GM23338 (cell line): ENCODE results near the gene CEP57. TPM values are rescaled to one million over a fixed set of nuclear protein-coding genes. Genes with fewer than 3 reads are reported as not detected.

Source experiments
- ATAC-seq: fragments of 200-7000 bp; cut with Tn5 transposase; 3 replicates; pipeline ENCODE4 v1.9.1; 2020
- DNase-seq: peaks from one replicate; pipeline ENCODE4 v3.0.0-alpha.2; 2015; ENCODE audit warnings: low spot score
- H2AFZ ChIP-seq: fragments of 200-600 bp; sonication (generic); 2 replicates; pipeline ENCODE4 v1.8.0; 2016; ENCODE audit warnings: antibody characterized with exemption, mild to moderate bottlenecking, moderate library complexity
- H3F3A ChIP-seq: fragments of 200-600 bp; sonication (generic); replicated peaks from 2 replicates; pipeline ENCODE4 v1.8.0; 2017; ENCODE audit warnings: antibody characterized with exemption, mixed run types, low read depth
- H3K27ac ChIP-seq: fragments of 200-600 bp; sonication (generic); 2 replicates; pipeline ENCODE4 v1.6.1; 2016; ENCODE audit warnings: low read depth
- H3K27me3 ChIP-seq: fragments of 200-600 bp; sonication (generic); 2 replicates; pipeline ENCODE4 v1.8.0; 2016; ENCODE audit warnings: mild to moderate bottlenecking, mixed run types, moderate library complexity; ENCODE audit not compliant: insufficient read depth
- H3K36me3 ChIP-seq: fragments of 200-600 bp; sonication (generic); 2 replicates; pipeline ENCODE4 v1.8.0; 2016; ENCODE audit warnings: mild to moderate bottlenecking; ENCODE audit not compliant: insufficient read depth
- H3K4me1 ChIP-seq: fragments of 200-600 bp; sonication (generic); 2 replicates; pipeline ENCODE4 v1.8.0; 2016; ENCODE audit warnings: mild to moderate bottlenecking, moderate library complexity; ENCODE audit not compliant: insufficient read depth
- H3K4me2 ChIP-seq: fragments of 200-600 bp; sonication (generic); 2 replicates; pipeline ENCODE4 v1.7.1; 2017; ENCODE audit warnings: mixed run types
- H3K4me3 ChIP-seq: fragments of 200-600 bp; sonication (generic); 2 replicates; pipeline ENCODE4 v1.6.1; 2016; ENCODE audit warnings: mixed run types
- H3K79me2 ChIP-seq: fragments of 200-600 bp; sonication (generic); replicated peaks from 2 replicates; pipeline ENCODE4 v1.8.0; 2017; ENCODE audit warnings: mild to moderate bottlenecking; ENCODE audit not compliant: insufficient read depth
- H3K9me2 ChIP-seq: fragments of 200-600 bp; sonication (generic); 2 replicates; pipeline ENCODE4 v1.8.0; 2017; ENCODE audit not compliant: insufficient read depth
- H4K20me1 ChIP-seq: fragments of 200-600 bp; sonication (generic); replicated peaks from 2 replicates; pipeline ENCODE4 v1.8.0; 2017; ENCODE audit warnings: mild to moderate bottlenecking; ENCODE audit not compliant: insufficient read depth
- H3K27ac Mint-ChIP-seq: 2 replicates; pipeline ENCODE4 v1.8.0; 2020; ENCODE audit warnings: inconsistent platforms, mild to moderate bottlenecking, moderate library complexity, mixed read lengths
- H3K27me3 Mint-ChIP-seq: 3 replicates; pipeline ENCODE4 v1.8.0; 2022; ENCODE audit warnings: low read depth, mild to moderate bottlenecking, moderate library complexity, mixed read lengths, inconsistent platforms; ENCODE audit not compliant: insufficient read depth, poor library complexity
- H3K36me3 Mint-ChIP-seq: 3 replicates; pipeline ENCODE4 v1.8.0; 2021; ENCODE audit warnings: low read depth, mild to moderate bottlenecking, inconsistent platforms, moderate library complexity, mixed read lengths
- H3K4me1 Mint-ChIP-seq: 3 replicates; pipeline ENCODE4 v1.8.0; 2020; ENCODE audit warnings: mild to moderate bottlenecking, inconsistent platforms, mixed read lengths
- H3K4me3 Mint-ChIP-seq: 3 replicates; pipeline ENCODE4 v1.8.0; 2021; ENCODE audit warnings: moderate library complexity, mild to moderate bottlenecking, inconsistent platforms, mixed read lengths
- H3K9me3 Mint-ChIP-seq: 3 replicates; pipeline ENCODE4 v1.8.0; 2020; ENCODE audit warnings: moderate library complexity, mild to moderate bottlenecking, inconsistent platforms, mixed read lengths
- CREB1 ChIP-seq: fragments of 250-450 bp; sonication (Bioruptor Pico); IDR thresholded peaks from 2 replicates; pipeline ENCODE4 v1.5.0; 2020; ENCODE audit warnings: low read depth, mild to moderate bottlenecking, moderate library complexity
- EZH2 ChIP-seq: fragments of 200-600 bp; sonication (generic); IDR thresholded peaks from one replicate; pipeline ENCODE4 v1.8.0; 2017; ENCODE audit warnings: antibody characterized with exemption, mild to moderate bottlenecking, low read depth; ENCODE audit not compliant: unreplicated experiment
- EZH2phosphoT487 ChIP-seq: fragments of 200-600 bp; sonication (generic); IDR thresholded peaks from one replicate; pipeline ENCODE4 v1.8.1; 2018; ENCODE audit warnings: antibody characterized with exemption; ENCODE audit not compliant: unreplicated experiment
- JUNB ChIP-seq: IDR thresholded peaks from one replicate; pipeline ENCODE4 v1.6.1; 2016; ENCODE audit warnings: antibody characterized with exemption; ENCODE audit not compliant: unreplicated experiment
- POLR2AphosphoS5 ChIP-seq: IDR thresholded peaks from 2 replicates; pipeline ENCODE4 v1.6.1; 2016; ENCODE audit warnings: antibody characterized with exemption, low read depth
- STAT1 ChIP-seq: IDR thresholded peaks from one replicate; pipeline ENCODE4 v1.6.1; 2016; ENCODE audit warnings: antibody characterized with exemption; ENCODE audit not compliant: unreplicated experiment
- polyA plus RNA-seq: library from polyadenylated mRNA; unstranded; fragments of >200 nt; fragmentation: Nextera tagmentation; extraction: Ambion mirVana; gene quantifications from 2 replicates; pipeline ENCODE4 v1.2.1, GENCODE V29; 2016
- total RNA-seq: library from RNA; depleted of rRNA; stranded (reverse); fragments of >200 nt; shearing (Covaris generic); gene quantifications from 2 replicates; pipeline ENCODE4 v1.2.3, GENCODE V29; 2014
- TF ChIP-seq, protein P1 (sequence below), 2 experiments: fragments of 200-600 bp in 1 of 2; sonication (generic) in 1 of 2; conservative IDR thresholded peaks; 2 replicates each; pipeline versions ENCODE4 v1.5.1 to v1.6.1; 2016 to 2017; ENCODE audit warnings: antibody characterized with exemption in 2 of 2, low read depth in 2 of 2, mild to moderate bottlenecking in 2 of 2, moderate library complexity in 1 of 2
- TF ChIP-seq, protein P2 (sequence below): IDR thresholded peaks from 2 replicates; pipeline ENCODE4 v1.6.1; 2016; ENCODE audit warnings: antibody characterized with exemption

The CEP57 gene
- total and polyA plus RNA-seq, 2 experiments from 2014 or later, result 76.2 to 124 TPM

DNA sequence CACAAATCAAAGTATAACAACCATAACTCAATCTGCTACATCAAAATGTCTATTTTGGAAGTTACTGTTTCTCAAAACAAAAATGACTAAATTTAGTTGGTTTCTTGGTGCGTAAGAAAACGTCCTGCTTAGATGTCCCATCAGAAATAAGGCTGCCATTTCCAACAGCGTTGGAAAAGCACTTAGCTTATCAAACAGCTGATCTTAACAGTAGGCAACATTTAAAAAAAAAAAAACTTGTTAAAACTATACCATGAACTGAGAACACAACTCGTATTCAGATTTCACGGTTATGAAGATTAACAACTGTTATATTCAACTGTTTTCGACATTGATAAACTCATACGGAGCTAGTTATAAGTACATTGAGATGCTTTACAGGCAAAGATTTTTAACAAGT lies 2.4 kb downstream of the CEP57 start:
- Histone ChIP-seq H4K20me1 (peaks cover 29% of the 10 kb centered on the region; the same call in 1 of the 2 replicates), H3K36me3 (no peaks in the 10 kb centered on the region), H3K4me1 (peaks cover 17% of the 10 kb centered on the region), H2AFZ (no peak overlapping the region), H3K27ac (no peak overlapping the region), H3K4me2 (no peak overlapping the region; the same call in 1 of the 2 replicates), H3F3A (0 out of 2 replicates have a peak, but pooled peaks cover 5% of the 10 kb centered on the region), H3K27me3 (no peaks in the 10 kb centered on the region), H3K79me2 (peaks cover 82% of the 10 kb centered on the region), H3K9me2 (no peaks in the 10 kb centered on the region), H3K4me3 (no peak overlapping the region)
- Mint-ChIP-seq H3K4me1 (peaks cover 37% of the 10 kb centered on the region), H3K4me3 (no peak overlapping the region; the same call in 2 of the 3 replicates), H3K36me3 (peaks cover 8% of the 10 kb centered on the region; the same call in 2 of the 3 replicates), H3K9me3 (0 out of 3 replicates have a peak, but pooled peaks cover 4% of the 10 kb centered on the region), H3K27me3 (peaks cover 8% of the 10 kb centered on the region), H3K27ac (no peak overlapping the region; the same call in 1 of the 2 replicates)
- TF ChIP-seq EZH2, result no peak
- TF ChIP-seq POLR2AphosphoS5, result no peak
- no peak for DNase-seq
- ATAC-seq, result no peak

DNA sequence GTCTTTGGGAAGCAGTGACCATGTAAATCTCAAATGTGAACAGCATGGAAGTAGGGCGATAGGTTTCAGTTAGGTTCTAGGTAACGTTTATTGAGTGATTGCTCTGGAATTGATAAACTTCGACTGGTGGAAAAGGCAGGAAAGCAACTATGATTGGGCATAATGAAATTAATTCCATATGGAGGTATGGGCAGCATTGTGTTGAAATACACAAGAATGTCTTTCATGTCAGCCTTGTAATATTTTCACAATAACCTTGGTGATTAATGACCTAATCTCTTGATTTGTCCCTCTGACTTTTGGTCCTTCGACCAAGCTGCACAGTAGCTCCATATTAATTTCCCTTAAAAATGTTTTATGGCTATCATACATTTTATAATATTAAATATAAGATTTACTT lies 2.8 kb downstream of the CEP57 start:
- no peak for ATAC-seq
- no peak for DNase-seq
- Mint-ChIP-seq H3K4me3 (no peak overlapping the region; the same call in 2 of the 3 replicates), H3K27ac (no peak overlapping the region; the same call in 1 of the 2 replicates), H3K36me3 (peaks cover 4% of the 10 kb centered on the region; the same call in 2 of the 3 replicates), H3K9me3 (0 out of 3 replicates have a peak, but pooled peaks cover 4% of the 10 kb centered on the region), H3K27me3 (peaks cover 8% of the 10 kb centered on the region), H3K4me1 (peaks cover 33% of the 10 kb centered on the region)
- Histone ChIP-seq H4K20me1 (peaks cover 25% of the 10 kb centered on the region; the same call in 1 of the 2 replicates), H3K4me3 (no peak overlapping the region), H3K27ac (no peak overlapping the region), H3F3A (0 out of 2 replicates have a peak, but pooled peaks cover 5% of the 10 kb centered on the region), H3K4me1 (peaks cover 17% of the 10 kb centered on the region), H3K27me3 (no peaks in the 10 kb centered on the region), H3K79me2 (peaks cover 82% of the 10 kb centered on the region), H2AFZ (no peak overlapping the region), H3K4me2 (no peak overlapping the region), H3K9me2 (no peaks in the 10 kb centered on the region), H3K36me3 (no peaks in the 10 kb centered on the region)
- no peak for TF ChIP-seq STAT1
- TF ChIP-seq, protein P1, sequence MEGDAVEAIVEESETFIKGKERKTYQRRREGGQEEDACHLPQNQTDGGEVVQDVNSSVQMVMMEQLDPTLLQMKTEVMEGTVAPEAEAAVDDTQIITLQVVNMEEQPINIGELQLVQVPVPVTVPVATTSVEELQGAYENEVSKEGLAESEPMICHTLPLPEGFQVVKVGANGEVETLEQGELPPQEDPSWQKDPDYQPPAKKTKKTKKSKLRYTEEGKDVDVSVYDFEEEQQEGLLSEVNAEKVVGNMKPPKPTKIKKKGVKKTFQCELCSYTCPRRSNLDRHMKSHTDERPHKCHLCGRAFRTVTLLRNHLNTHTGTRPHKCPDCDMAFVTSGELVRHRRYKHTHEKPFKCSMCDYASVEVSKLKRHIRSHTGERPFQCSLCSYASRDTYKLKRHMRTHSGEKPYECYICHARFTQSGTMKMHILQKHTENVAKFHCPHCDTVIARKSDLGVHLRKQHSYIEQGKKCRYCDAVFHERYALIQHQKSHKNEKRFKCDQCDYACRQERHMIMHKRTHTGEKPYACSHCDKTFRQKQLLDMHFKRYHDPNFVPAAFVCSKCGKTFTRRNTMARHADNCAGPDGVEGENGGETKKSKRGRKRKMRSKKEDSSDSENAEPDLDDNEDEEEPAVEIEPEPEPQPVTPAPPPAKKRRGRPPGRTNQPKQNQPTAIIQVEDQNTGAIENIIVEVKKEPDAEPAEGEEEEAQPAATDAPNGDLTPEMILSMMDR (conservative IDR thresholded peaks at IDR 0.05; ENCODE audit: low read depth in 2 of 2), result no peak

DNA sequence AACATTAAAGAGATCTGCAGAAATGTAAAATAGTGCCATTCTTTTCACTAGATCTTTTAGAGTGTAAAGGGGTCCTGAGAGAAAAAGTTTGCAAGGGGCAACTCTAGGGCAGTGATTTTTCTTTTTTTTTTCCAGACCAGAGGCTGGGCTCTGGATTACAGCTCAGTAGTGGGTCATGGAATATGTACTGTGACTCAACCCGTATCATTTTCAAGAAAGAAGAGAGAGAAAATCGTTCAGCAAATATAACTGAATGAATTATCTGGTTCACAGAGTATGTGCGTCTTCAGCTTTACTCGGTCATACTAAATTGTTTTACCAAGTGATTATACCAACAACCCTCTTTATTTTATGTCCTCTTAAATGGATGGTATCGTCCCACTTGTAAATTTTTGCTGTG lies 3.8 kb downstream of the CEP57 start:
- H3K4me3 Mint-ChIP-seq, result no peak overlapping the region
- peaks cover 27% of the 10 kb centered on the region for H3K4me1 Mint-ChIP-seq
- no peak for ATAC-seq
- peaks cover 8% of the 10 kb centered on the region for H3K27me3 Mint-ChIP-seq
- H3K4me2 ChIP-seq, result no peak overlapping the region
- peaks cover 84% of the 10 kb centered on the region for H3K79me2 ChIP-seq
- H3K4me3 ChIP-seq, result no peak overlapping the region
- 0 out of 3 replicates have a peak, but pooled peaks cover 4% of the 10 kb centered on the region for H3K9me3 Mint-ChIP-seq
- H3K27ac ChIP-seq, result no peak overlapping the region
- peaks cover 28% of the 10 kb centered on the region; the same call in 1 of the 2 replicates for H4K20me1 ChIP-seq
- no peak overlapping the region; the same call in 1 of the 2 replicates for H3K27ac Mint-ChIP-seq
- no peak for DNase-seq
- H3K4me1 ChIP-seq, result peaks cover 11% of the 10 kb centered on the region
- H3K36me3 Mint-ChIP-seq, result no peaks in the 10 kb centered on the region
- no peaks in the 10 kb centered on the region for H3F3A ChIP-seq
- H3K9me2 ChIP-seq, result no peaks in the 10 kb centered on the region
- no peaks in the 10 kb centered on the region for H3K36me3 ChIP-seq
- H3K27me3 ChIP-seq, result no peaks in the 10 kb centered on the region
- no peak overlapping the region for H2AFZ ChIP-seq
- TF ChIP-seq CREB1 (CRISPR knock-in tag), result no peak
- TF ChIP-seq, protein P2, sequence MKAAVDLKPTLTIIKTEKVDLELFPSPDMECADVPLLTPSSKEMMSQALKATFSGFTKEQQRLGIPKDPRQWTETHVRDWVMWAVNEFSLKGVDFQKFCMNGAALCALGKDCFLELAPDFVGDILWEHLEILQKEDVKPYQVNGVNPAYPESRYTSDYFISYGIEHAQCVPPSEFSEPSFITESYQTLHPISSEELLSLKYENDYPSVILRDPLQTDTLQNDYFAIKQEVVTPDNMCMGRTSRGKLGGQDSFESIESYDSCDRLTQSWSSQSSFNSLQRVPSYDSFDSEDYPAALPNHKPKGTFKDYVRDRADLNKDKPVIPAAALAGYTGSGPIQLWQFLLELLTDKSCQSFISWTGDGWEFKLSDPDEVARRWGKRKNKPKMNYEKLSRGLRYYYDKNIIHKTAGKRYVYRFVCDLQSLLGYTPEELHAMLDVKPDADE, result no peak
- no peak for TF ChIP-seq STAT1
- no peak for TF ChIP-seq EZH2phosphoT487
- no peak for TF ChIP-seq JUNB
- no peak for TF ChIP-seq EZH2
- TF ChIP-seq, protein P1 (conservative IDR thresholded peaks at IDR 0.05; ENCODE audit: low read depth in 2 of 2), result no peak
